Esophagus squamous epithelium (tissue), 5 donors: Measurements from ENCODE around the gene CALN1. TPM values are rescaled to one million over a fixed set of nuclear protein-coding genes. Genes with fewer than 3 reads are reported as not detected.

Experiments used
- DNase-seq: peaks from one replicate; lab custom pipeline; 2025; lab: John Stamatoyannopoulos, UW
- H3K27ac ChIP-seq, 4 donors: fragments of 200-600 bp; sonication (generic); one replicate each; pipeline ENCODE4 v1.5.1; 2016 to 2019; ENCODE audit warnings: mild to moderate bottlenecking in 1 of 4
- H3K27me3 ChIP-seq, 4 donors: fragments of 200-600 bp; sonication (generic); 1 replicate in 3 of 4; 2 replicates in 1 of 4; pipeline versions ENCODE4 v1.5.1 to v1.6.0; 2017 to 2021; ENCODE audit warnings: antibody characterized with exemption in 1 of 4
- H3K36me3 ChIP-seq, 3 donors: fragments of 200-600 bp; sonication (generic); one replicate each; pipeline ENCODE4 v1.5.1; 2016 to 2019
- H3K4me1 ChIP-seq, 3 donors: fragments of 200-600 bp; sonication (generic); one replicate each; pipeline ENCODE4 v1.5.1; 2017 to 2019
- H3K4me3 ChIP-seq, 4 donors: fragments of 200-600 bp; sonication (generic); 1 replicate in 3 of 4; 2 replicates in 1 of 4; pipeline ENCODE4 v1.5.1; 2016 to 2019; ENCODE audit warnings: mild to moderate bottlenecking in 2 of 4, moderate library complexity in 1 of 4
- H3K9me3 ChIP-seq, 3 donors: fragments of 200-600 bp; sonication (generic); one replicate each; pipeline ENCODE4 v1.5.1; 2016 to 2019
- CTCF ChIP-seq, 6 experiments: fragments of 450-650 bp in 4 of 6; fragments of 200-600 bp in 2 of 6; sonication (generic) in 2 of 6; IDR thresholded peaks; one replicate each; pipeline ENCODE4 v1.5.1; 2016 to 2019; ENCODE audit warnings: antibody characterized with exemption in 6 of 6, mild to moderate bottlenecking in 4 of 6, moderate library complexity in 4 of 6
- POLR2A ChIP-seq, 4 donors: fragments of 450-650 bp; IDR thresholded peaks; one replicate each; pipeline ENCODE4 v1.6.1; 2017; ENCODE audit warnings: antibody characterized with exemption in 4 of 4, mild to moderate bottlenecking in 4 of 4, moderate library complexity in 3 of 4
- WGBS, 2 donors: methylation state at CpG; one replicate each; pipeline ENCODE4 v1.1.5; 2018; 5-methylcytosine and 5-hydroxymethylcytosine counted together
- intact Hi-C: fragments of 100-400 bp; cut with DNase I; formaldehyde crosslinking; loops from one replicate; pipeline ENCODE4 v1.15.0; 2022
- total RNA-seq, 4 donors: library from RNA; depleted of rRNA; stranded (reverse); fragments of >200 nt; gene quantifications; one replicate each; pipeline ENCODE4 v1.1.0, GENCODE V29; 2016
- donor health status: DM: yes; HTN: yes; CAD: no.

Gene CALN1
- total RNA-seq, 4 donors from 2014 or later: 0.83 TPM; not detected in 3

- Histone ChIP-seq H3K27ac (no peak overlapping the region), H3K27me3 (no peaks in the 10 kb centered on the region), H3K4me1 (no peaks in the 10 kb centered on the region), H3K4me3 (no peak overlapping the region), H3K36me3 (no peaks in the 10 kb centered on the region), H3K9me3 (peaks cover 0 to 28% (median 12%) of the 10 kb centered on the region in 3 donors)
- intact Hi-C loops: no loop called here
- TF ChIP-seq CTCF (IDR thresholded peaks at IDR 0.05): no peak
- TF ChIP-seq POLR2A (IDR thresholded peaks at IDR 0.05): no peak
- WGBS, 2 donors: 88 to 96% methylated on average over 8 to 15 of the region's 15 CpGs
- DNase-seq: no peak
Measured at GRCh38 chr7:71787513-71787912, 624.6 kb downstream of the CALN1 start.

- DNase-seq: no peak
- intact Hi-C loops: no loop called here
Measured at GRCh38 chr7:71785216-71785615, 626.9 kb downstream of the CALN1 start.

DNA sequence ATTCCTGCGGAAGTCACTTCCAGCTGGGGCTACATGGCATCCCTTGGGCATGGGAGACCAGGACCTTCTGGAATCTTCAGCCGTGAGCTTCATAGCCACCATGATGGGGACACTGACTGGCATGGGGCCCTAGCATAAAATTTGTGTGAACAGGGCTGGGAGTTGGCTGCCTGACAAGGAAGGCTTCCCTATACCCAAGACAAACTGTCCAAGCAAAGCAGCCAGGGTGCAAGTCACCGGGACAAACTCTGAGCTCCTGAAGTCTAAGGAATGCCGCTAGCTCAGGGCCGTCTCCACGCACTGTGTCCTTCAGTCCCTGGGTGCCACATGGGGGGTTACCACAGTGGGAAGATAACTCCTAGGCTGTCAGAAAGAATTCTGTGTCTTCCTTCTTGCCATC is 627.4 kb downstream of the CALN1 start:
- 86% methylated on average over 4 of the region's 6 CpGs; no CpG with 5 or more reads in 1 of the 2 donors for WGBS, 2 donors
- no peaks in the 10 kb centered on the region for H3K36me3 ChIP-seq
- no peak for DNase-seq
- peaks cover 0 to 28% (median 12%) of the 10 kb centered on the region in 3 donors for H3K9me3 ChIP-seq
- H3K27me3 ChIP-seq: no peaks in the 10 kb centered on the region
- TF ChIP-seq CTCF (IDR thresholded peaks at IDR 0.05) (no peak), POLR2A (IDR thresholded peaks at IDR 0.05) (no peak)
- intact Hi-C loops: no loop called here
- no peak overlapping the region for H3K4me3 ChIP-seq
- H3K4me1 ChIP-seq: no peaks in the 10 kb centered on the region
- no peak overlapping the region for H3K27ac ChIP-seq

More at GRCh38 chr7:71785216-71785615, 626.9 kb downstream of the CALN1 start:
- no peaks in the 10 kb centered on the region for H3K4me1 ChIP-seq
- no peak overlapping the region for H3K4me3 ChIP-seq
- TF ChIP-seq CTCF (IDR thresholded peaks at IDR 0.05) (no peak), POLR2A (IDR thresholded peaks at IDR 0.05) (no peak)
- H3K27me3 ChIP-seq: no peaks in the 10 kb centered on the region
- peaks cover 0 to 28% (median 12%) of the 10 kb centered on the region in 3 donors for H3K9me3 ChIP-seq
- 72 to 84% methylated on average over 4 to 5 of the region's 5 CpGs for WGBS, 2 donors
- H3K36me3 ChIP-seq: no peaks in the 10 kb centered on the region
- no peak overlapping the region for H3K27ac ChIP-seq

DNA sequence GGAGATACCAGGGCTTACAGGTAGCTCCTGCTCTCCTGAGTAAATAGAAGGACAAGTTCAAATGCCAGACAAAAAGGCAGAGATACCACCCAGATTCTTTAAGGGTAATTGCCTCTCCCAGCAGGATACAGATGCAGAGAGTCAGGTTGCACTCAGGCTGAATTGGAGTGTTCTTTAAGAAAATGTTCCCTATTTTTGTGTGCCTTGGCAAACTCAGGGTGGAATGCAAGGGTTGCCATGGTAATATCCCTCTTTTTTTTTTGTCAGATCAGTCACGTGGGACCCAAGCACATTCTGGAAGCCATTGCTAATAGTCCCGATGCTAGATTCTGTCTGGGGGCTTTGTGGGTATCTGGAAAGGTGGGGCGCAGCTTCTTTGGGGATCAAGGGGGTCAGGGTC is 628.0 kb downstream of the CALN1 start:
- no peak for TF ChIP-seq POLR2A (IDR thresholded peaks at IDR 0.05)
- no peak for TF ChIP-seq CTCF (IDR thresholded peaks at IDR 0.05)
- Histone ChIP-seq H3K4me1 (no peaks in the 10 kb centered on the region), H3K27me3 (no peaks in the 10 kb centered on the region), H3K27ac (no peak overlapping the region), H3K36me3 (no peaks in the 10 kb centered on the region), H3K9me3 (peaks cover 0 to 25% (median 12%) of the 10 kb centered on the region in 3 donors), H3K4me3 (no peak overlapping the region)
- DNase-seq: no peak
- 31% methylated on average over 2 to 3 of the region's 3 CpGs for WGBS, 2 donors
- intact Hi-C loops: no loop called here

GRCh38 chr7:71783779-71784178 is 628.4 kb downstream of the CALN1 start:
- Histone ChIP-seq H3K27me3 (no peaks in the 10 kb centered on the region), H3K9me3 (peaks cover 0 to 21% (median 12%) of the 10 kb centered on the region in 3 donors), H3K4me1 (no peaks in the 10 kb centered on the region), H3K36me3 (no peaks in the 10 kb centered on the region), H3K27ac (no peak overlapping the region), H3K4me3 (no peak overlapping the region)
- WGBS, 2 donors: 53 to 60% methylated on average over 3 of the region's 3 CpGs
- no peak for DNase-seq
- no peak for TF ChIP-seq POLR2A (IDR thresholded peaks at IDR 0.05)
- TF ChIP-seq CTCF (IDR thresholded peaks at IDR 0.05): no peak
- intact Hi-C loops: no loop called here
